ENCODE results near the gene CRCP. TPM values are rescaled to one million over a fixed set of nuclear protein-coding genes. Genes with fewer than 3 reads are reported as not detected.
"Not testable (repeated sequence)": the region's sequence is repeated elsewhere in the genome, so short reads cannot be mapped to it uniquely, and the experiment has no call there.

Gene CRCP
- polyA plus RNA-seq, 1 donor (not counting 4 experiments of a cell fraction or from before 2014, with no cell fraction given): 25.4 TPM

DNA sequence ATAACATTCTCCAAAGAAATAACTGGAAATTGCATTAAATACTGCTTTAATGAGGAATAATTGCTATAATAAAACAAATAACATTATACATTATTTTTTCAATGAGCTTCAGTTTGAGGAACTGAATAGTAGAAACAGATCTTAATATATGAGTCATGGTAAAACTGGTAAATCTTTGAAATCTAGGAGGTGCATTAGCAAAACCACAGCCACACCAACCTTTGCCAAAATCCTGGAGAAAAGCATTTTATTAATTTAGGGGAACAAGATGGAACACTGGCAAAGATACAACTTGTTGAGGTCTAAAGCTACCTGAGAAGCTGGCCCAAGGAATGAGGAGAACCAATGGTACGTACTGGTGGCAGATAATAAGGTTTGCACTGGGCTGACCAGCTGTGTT lies 44.4 kb upstream of the CRCP start:
- Histone ChIP-seq H3K36me3 (ENCODE audit: control insufficient read depth in 2 of 2, extremely low read depth in 1 of 2, insufficient read depth in 2 of 2, low read length in 2 of 2) (no peaks in the 10 kb centered on the region), H3K27ac (ENCODE audit: control insufficient read depth, insufficient read depth, low read length) (no peak overlapping the region), H4K20me1 (ENCODE audit: control insufficient read depth, extremely low read depth, insufficient read depth, low read length) (no peaks in the 10 kb centered on the region), H3K9me1 (ENCODE audit: control insufficient read depth, extremely low read depth, insufficient read depth, low read length) (no peaks in the 10 kb centered on the region), H3K4me2 (ENCODE audit: control insufficient read depth, extremely low read depth, insufficient read depth, low read depth, low read length) (no peak overlapping the region), H3K4me3 (ENCODE audit: control insufficient read depth in 2 of 3, extremely low read depth in 1 of 3, insufficient read depth in 2 of 3, low read depth in 1 of 3, low read length in 3 of 3) (no peak overlapping the region), H3K9ac (ENCODE audit: control insufficient read depth, extremely low read depth, insufficient read depth, low read length) (no peak overlapping the region), H3K4me1 (ENCODE audit: control insufficient read depth, extremely low read depth, insufficient read depth, low read length) (peaks cover 5% of the 10 kb centered on the region), H2AFZ (ENCODE audit: control insufficient read depth, low read length) (no peak overlapping the region), H3K27me3 (ENCODE audit: control insufficient read depth, extremely low read depth, insufficient read depth, low read length) (no peaks in the 10 kb centered on the region), H3K79me2 (ENCODE audit: control insufficient read depth, insufficient read depth, low read length) (no peaks in the 10 kb centered on the region), H3K9me3 (ENCODE audit: control insufficient read depth, low read depth, low read length) (no peaks in the 10 kb centered on the region)
- dilution Hi-C loops (cut with MboI; ENCODE audit: extremely low pct_ligation_motif_present, low sequenced_read_pairs): no loop called here
- TF ChIP-seq, protein P1, sequence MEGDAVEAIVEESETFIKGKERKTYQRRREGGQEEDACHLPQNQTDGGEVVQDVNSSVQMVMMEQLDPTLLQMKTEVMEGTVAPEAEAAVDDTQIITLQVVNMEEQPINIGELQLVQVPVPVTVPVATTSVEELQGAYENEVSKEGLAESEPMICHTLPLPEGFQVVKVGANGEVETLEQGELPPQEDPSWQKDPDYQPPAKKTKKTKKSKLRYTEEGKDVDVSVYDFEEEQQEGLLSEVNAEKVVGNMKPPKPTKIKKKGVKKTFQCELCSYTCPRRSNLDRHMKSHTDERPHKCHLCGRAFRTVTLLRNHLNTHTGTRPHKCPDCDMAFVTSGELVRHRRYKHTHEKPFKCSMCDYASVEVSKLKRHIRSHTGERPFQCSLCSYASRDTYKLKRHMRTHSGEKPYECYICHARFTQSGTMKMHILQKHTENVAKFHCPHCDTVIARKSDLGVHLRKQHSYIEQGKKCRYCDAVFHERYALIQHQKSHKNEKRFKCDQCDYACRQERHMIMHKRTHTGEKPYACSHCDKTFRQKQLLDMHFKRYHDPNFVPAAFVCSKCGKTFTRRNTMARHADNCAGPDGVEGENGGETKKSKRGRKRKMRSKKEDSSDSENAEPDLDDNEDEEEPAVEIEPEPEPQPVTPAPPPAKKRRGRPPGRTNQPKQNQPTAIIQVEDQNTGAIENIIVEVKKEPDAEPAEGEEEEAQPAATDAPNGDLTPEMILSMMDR (optimal IDR thresholded peaks at IDR 0.05 in 1 of 3, IDR thresholded peaks at IDR 0.05 in 1 of 3, conservative IDR thresholded peaks at IDR 0.05 in 1 of 3; ENCODE audit: extremely low read depth in 1 of 3, insufficient read depth in 2 of 3, low read length in 3 of 3): no peak
- no peak for TF ChIP-seq EZH2 (IDR thresholded peaks at IDR 0.05; ENCODE audit: low read length)
- FAIRE-seq (no peak), DNase-seq (ENCODE audit: low read depth, low spot score) (no peak)

DNA sequence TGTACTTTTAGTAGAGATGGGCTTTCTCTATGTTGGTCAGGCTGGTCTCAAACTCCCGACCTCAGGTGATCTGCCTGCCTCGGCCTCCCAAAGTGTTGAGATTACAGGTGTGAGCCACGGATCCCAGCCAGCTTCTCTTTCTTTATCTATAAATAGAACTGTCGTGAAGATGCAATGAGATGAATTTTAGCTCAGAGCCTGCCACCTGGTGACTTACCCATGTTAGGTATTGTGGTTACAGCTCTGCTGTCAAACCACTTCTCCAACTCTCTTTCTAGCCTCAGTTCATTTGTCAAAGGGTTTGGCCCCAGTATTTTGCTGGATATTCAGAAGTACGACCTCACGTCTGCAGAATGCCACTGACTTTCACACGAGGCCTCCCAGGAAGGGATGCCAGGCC lies 42.4 kb upstream of the CRCP start:
- H2AFZ ChIP-seq (ENCODE audit: control insufficient read depth, low read length); dilution Hi-C loops (cut with MboI; ENCODE audit: extremely low pct_ligation_motif_present, low sequenced_read_pairs); H3K9ac ChIP-seq (ENCODE audit: control insufficient read depth, extremely low read depth, insufficient read depth, low read length); H4K20me1 ChIP-seq (ENCODE audit: control insufficient read depth, extremely low read depth, insufficient read depth, low read length); H3K27me3 ChIP-seq (ENCODE audit: control insufficient read depth, extremely low read depth, insufficient read depth, low read length); H3K4me3 ChIP-seq (ENCODE audit: control insufficient read depth in 2 of 3, extremely low read depth in 1 of 3, insufficient read depth in 2 of 3, low read depth in 1 of 3, low read length in 3 of 3); H3K36me3 ChIP-seq (ENCODE audit: control insufficient read depth in 2 of 2, extremely low read depth in 1 of 2, insufficient read depth in 2 of 2, low read length in 2 of 2); H3K9me1 ChIP-seq (ENCODE audit: control insufficient read depth, extremely low read depth, insufficient read depth, low read length); H3K4me2 ChIP-seq (ENCODE audit: control insufficient read depth, extremely low read depth, insufficient read depth, low read depth, low read length); H3K27ac ChIP-seq (ENCODE audit: control insufficient read depth, insufficient read depth, low read length); H3K9me3 ChIP-seq (ENCODE audit: control insufficient read depth, low read depth, low read length); FAIRE-seq; DNase-seq (ENCODE audit: low read depth, low spot score): not testable (repeated sequence)
- TF ChIP-seq, protein P1 (optimal IDR thresholded peaks at IDR 0.05 in 1 of 3, IDR thresholded peaks at IDR 0.05 in 1 of 3, conservative IDR thresholded peaks at IDR 0.05 in 1 of 3; ENCODE audit: extremely low read depth in 1 of 3, insufficient read depth in 2 of 3, low read length in 3 of 3): peak in 1 of 3 experiments; percentile 26
- Histone ChIP-seq H3K4me1 (ENCODE audit: control insufficient read depth, extremely low read depth, insufficient read depth, low read length) (peaks cover 13% of the 10 kb centered on the region), H3K79me2 (ENCODE audit: control insufficient read depth, insufficient read depth, low read length) (peaks cover 11% of the 10 kb centered on the region)

Measured in keratinocyte (primary cell).